Hepatocyte (in vitro differentiated cells): Measurements from ENCODE around the gene CALCA. TPM values are rescaled to one million over a fixed set of nuclear protein-coding genes. Genes with fewer than 3 reads are reported as not detected.

Source experiments
- DNase-seq: peaks from one replicate; pipeline ENCODE4 v3.0.0-alpha.2; 2016; ENCODE audit warnings: low spot score
- H2AFZ ChIP-seq: fragments of 200-600 bp; sonication (generic); 2 replicates; pipeline ENCODE4 v1.6.0; 2016; ENCODE audit warnings: antibody characterized with exemption, mild to moderate bottlenecking
- H3K27ac ChIP-seq: fragments of 200-600 bp; sonication (generic); 2 replicates; pipeline ENCODE4 v1.5.1; 2016; ENCODE audit warnings: mild to moderate bottlenecking
- H3K27me3 ChIP-seq: fragments of 200-600 bp; sonication (generic); 2 replicates; pipeline ENCODE4 v1.6.1; 2016
- H3K36me3 ChIP-seq: fragments of 200-600 bp; sonication (generic); replicated peaks from 2 replicates; pipeline ENCODE4 v1.5.1; 2016; ENCODE audit warnings: low read depth; ENCODE audit not compliant: insufficient read depth
- H3K4me1 ChIP-seq: fragments of 200-600 bp; sonication (generic); 2 replicates; pipeline ENCODE4 v1.5.1; 2016; ENCODE audit warnings: mild to moderate bottlenecking, moderate library complexity; ENCODE audit not compliant: insufficient read depth
- H3K4me2 ChIP-seq: fragments of 200-600 bp; sonication (generic); 2 replicates; pipeline ENCODE4 v1.6.0; 2016
- H3K4me3 ChIP-seq: fragments of 200-600 bp; sonication (generic); 2 replicates; pipeline ENCODE4 v1.5.1; 2016; ENCODE audit warnings: mild to moderate bottlenecking
- H3K79me2 ChIP-seq: fragments of 200-600 bp; sonication (generic); 2 replicates; pipeline ENCODE4 v1.6.0; 2017; ENCODE audit warnings: mild to moderate bottlenecking
- H3K9me2 ChIP-seq: fragments of 200-600 bp; sonication (generic); replicated peaks from 2 replicates; pipeline ENCODE4 v1.6.0; 2017; ENCODE audit warnings: mild to moderate bottlenecking; ENCODE audit not compliant: insufficient read depth
- H3K9me3 ChIP-seq: fragments of 200-600 bp; sonication (generic); 2 replicates; pipeline ENCODE4 v1.5.1; 2016; ENCODE audit warnings: low read depth, mild to moderate bottlenecking
- H4K20me1 ChIP-seq: fragments of 200-600 bp; sonication (generic); 2 replicates; pipeline ENCODE4 v1.6.0; 2016; ENCODE audit warnings: mild to moderate bottlenecking; ENCODE audit not compliant: insufficient read depth, poor library complexity, severe bottlenecking
- CTCF ChIP-seq: fragments of 200-600 bp; sonication (generic); IDR thresholded peaks from 2 replicates; pipeline ENCODE4 v1.5.1; 2016; ENCODE audit warnings: antibody characterized with exemption, mild to moderate bottlenecking; ENCODE audit not compliant: poor library complexity
- EZH2 ChIP-seq: fragments of 200-600 bp; sonication (generic); IDR thresholded peaks from 2 replicates; pipeline ENCODE4 v1.6.1; 2016; ENCODE audit warnings: antibody characterized with exemption, mild to moderate bottlenecking, borderline replicate concordance
- EZH2phosphoT487 ChIP-seq: fragments of 200-600 bp; sonication (generic); IDR thresholded peaks from one replicate; pipeline ENCODE4 v1.6.1; 2018; ENCODE audit warnings: antibody characterized with exemption, mild to moderate bottlenecking, low read depth, moderate library complexity; ENCODE audit not compliant: unreplicated experiment, severe bottlenecking
- WGBS: methylation state at CpG from one replicate; pipeline ENCODE4 v1.1.6; 2016; ENCODE audit warnings: low lambda C conversion rate; ENCODE audit errors: missing lambda C conversion rate; 5-methylcytosine and 5-hydroxymethylcytosine counted together
- polyA plus RNA-seq: library from polyadenylated mRNA; unstranded; fragments of >200 nt; fragmentation: Nextera tagmentation; extraction: Ambion mirVana; gene quantifications from 2 replicates; pipeline ENCODE4 v1.2.1, GENCODE V29; 2016
- total RNA-seq: library from RNA; depleted of rRNA; stranded (reverse); fragments of >200 nt; gene quantifications from 2 replicates; pipeline ENCODE4 v1.2.3, GENCODE V29; 2014

The CALCA gene
- total and polyA plus RNA-seq, 2 experiments from 2014 or later, result not detected

GRCh38 chr11:14924318-14924717 is 47.8 kb downstream of the CALCA start:
- 92% methylated on average over 3 of the region's 3 CpGs for WGBS
- Histone ChIP-seq H3K9me2 (no peaks in the 10 kb centered on the region), H4K20me1 (no peaks in the 10 kb centered on the region), H3K4me1 (no peaks in the 10 kb centered on the region), H3K27me3 (no peaks in the 10 kb centered on the region), H3K79me2 (no peaks in the 10 kb centered on the region), H3K36me3 (no peaks in the 10 kb centered on the region), H2AFZ (no peak overlapping the region), H3K4me3 (no peak overlapping the region), H3K9me3 (no peaks in the 10 kb centered on the region), H3K4me2 (no peak overlapping the region), H3K27ac (no peak overlapping the region)
- no peak for DNase-seq
- no peak for TF ChIP-seq EZH2
- no peak for TF ChIP-seq EZH2phosphoT487
- no peak for TF ChIP-seq CTCF

Other genes with a start within 250 kb of the CALCA start
- gene CYP2R1, start 80.1 kb downstream of the CALCA start, total RNA-seq, result 18.1 and 25.6 TPM in 2 replicates
- 15.6 and 20.4 TPM in 2 replicates for gene CYP2R1, start 80.1 kb downstream of the CALCA start, polyA plus RNA-seq
- 0.50 and 0.72 TPM in 2 replicates for gene CALCB, start 101.2 kb upstream of the CALCA start, total RNA-seq
- 0.13 and 1.7 TPM in 2 replicates for gene CALCB, start 101.2 kb upstream of the CALCA start, polyA plus RNA-seq
- gene INSC, start 142.6 kb upstream of the CALCA start, total RNA-seq, result 0.10 TPM in 1 of 2 replicates, not detected in the other
- gene INSC, start 142.6 kb upstream of the CALCA start, polyA plus RNA-seq, result not detected in 2 replicates